ENCODE results near the gene GCN1.

GCN1 gene

DNA sequence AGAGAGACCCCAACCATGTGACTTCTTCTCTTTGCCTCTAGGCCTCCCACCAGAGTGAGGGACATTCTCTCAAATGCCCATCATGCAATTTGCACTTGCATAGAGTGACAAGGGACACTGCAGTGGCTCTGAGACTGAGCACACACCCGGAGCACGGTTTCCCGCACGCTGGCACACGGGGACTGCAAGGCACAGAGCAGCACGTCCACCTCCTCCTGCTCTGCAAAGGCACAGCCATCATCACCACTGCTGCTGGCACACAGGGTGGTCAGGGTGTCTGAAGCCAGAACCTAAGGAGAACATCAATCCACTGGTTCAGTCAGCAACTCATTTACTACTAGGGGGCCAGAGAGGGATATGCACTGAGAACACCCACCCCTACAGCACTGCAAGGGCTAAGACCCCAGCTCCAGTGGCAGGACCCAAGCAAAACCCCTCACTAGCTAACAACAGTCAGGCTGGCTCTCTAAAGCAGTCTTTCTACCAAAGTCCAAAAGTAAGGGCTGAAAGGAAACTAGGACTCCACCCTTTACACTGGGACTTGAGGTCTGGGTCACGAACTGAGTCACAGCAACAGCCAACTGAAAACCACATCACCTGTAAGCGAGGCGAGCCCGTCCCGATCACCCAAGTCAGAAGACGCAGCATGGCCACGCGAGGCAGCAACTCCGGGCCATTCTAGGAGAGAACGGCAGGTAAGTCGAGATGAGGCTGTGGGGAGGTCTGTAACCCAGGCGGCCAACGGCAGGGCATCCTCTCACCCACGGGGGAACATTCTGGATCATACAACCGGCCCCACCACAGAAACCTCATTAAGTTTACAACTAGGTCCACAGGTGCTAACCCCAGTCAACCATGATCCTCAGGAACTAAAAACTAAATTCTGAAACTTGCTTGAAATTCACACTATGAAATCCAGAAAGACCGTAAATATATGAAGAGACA is 37.9 kb downstream of the GCN1 start:
- TF ChIP-seq, protein P1, sequence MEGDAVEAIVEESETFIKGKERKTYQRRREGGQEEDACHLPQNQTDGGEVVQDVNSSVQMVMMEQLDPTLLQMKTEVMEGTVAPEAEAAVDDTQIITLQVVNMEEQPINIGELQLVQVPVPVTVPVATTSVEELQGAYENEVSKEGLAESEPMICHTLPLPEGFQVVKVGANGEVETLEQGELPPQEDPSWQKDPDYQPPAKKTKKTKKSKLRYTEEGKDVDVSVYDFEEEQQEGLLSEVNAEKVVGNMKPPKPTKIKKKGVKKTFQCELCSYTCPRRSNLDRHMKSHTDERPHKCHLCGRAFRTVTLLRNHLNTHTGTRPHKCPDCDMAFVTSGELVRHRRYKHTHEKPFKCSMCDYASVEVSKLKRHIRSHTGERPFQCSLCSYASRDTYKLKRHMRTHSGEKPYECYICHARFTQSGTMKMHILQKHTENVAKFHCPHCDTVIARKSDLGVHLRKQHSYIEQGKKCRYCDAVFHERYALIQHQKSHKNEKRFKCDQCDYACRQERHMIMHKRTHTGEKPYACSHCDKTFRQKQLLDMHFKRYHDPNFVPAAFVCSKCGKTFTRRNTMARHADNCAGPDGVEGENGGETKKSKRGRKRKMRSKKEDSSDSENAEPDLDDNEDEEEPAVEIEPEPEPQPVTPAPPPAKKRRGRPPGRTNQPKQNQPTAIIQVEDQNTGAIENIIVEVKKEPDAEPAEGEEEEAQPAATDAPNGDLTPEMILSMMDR (conservative IDR thresholded peaks at IDR 0.05): no peak
- TF ChIP-seq ZFX (IDR thresholded peaks at IDR 0.05): no peak
- H3K27ac ChIP-seq: no peak overlapping the region

DNA sequence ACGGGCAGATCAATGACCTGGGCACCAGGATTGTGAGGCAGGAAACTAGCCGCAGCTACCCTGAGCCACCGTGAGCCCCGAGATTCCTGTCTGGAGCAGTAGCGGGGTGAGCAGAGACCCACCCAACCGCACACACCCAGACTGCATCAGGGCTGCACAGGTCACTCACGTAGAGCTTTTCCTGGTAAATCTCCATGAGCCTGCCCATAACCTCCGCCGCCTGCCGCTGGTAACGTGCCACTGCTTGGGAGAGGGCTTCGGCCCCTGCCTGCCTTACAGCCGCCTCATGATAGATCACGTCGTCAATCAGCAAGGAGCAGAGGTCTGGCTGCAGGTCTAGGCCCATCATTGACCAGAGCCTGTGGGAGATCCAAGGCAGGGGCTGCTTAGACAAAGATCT is 39.4 kb downstream of the GCN1 start:
- no peak overlapping the region for H3K27ac ChIP-seq
- TF ChIP-seq ZFX (IDR thresholded peaks at IDR 0.05): no peak
- TF ChIP-seq, protein P1 (conservative IDR thresholded peaks at IDR 0.05): no peak

DNA sequence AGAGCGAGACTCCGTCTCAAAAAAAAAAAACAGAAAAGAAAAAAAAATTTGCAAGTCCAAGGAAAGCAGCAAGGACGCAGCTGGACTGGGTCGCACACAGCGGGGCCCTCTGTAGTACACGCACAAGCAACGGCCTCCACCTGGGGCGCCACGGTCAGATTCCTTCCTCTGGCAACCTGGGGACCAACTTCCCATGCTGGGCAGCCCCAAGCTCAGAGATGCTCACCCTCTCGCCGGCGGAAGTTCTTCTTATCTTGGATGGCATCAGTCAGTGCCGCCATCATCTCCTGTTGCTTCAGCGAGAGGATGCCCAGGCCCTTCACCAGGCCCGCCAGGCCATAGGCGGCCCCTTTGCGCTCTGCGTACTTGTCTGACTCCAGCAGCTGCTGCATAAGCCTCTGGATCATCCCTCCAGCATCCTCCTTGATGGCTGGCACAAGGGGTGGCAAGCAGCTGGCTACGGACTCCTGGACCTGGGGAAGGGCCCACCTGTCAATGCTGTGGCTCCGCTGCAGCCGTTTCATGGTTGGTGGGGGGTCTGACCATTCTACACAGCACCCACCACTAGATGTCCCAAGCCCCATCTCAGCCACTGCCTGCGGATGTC is 43.5 kb downstream of the GCN1 start:
- H3K27ac ChIP-seq: no peak overlapping the region
- TF ChIP-seq, protein P1 (conservative IDR thresholded peaks at IDR 0.05): no peak
- no peak for TF ChIP-seq ZFX (IDR thresholded peaks at IDR 0.05)

DNA sequence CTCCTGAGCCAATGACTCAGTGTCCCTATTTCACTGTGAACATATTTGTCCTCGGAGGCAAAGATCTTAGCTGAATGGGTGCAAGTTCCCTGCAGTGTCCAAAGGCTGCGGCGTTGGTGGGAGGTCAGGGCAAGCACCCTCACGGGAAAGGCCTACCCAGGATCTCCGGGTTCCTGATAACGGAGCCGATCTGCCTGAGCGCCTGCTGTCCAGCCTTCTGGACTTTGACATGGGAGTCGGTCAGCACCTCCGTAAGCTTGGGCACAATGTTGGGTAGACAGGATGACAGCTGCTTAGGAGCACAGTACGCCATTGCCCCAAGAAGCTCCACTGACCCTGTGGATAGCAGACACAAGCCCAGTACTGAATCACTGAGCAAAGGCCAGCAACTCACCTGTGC is 46.5 kb downstream of the GCN1 start:
- H3K27ac ChIP-seq: no peak overlapping the region
- no peak for TF ChIP-seq ZFX (IDR thresholded peaks at IDR 0.05)
- TF ChIP-seq, protein P1 (conservative IDR thresholded peaks at IDR 0.05): no peak

DNA sequence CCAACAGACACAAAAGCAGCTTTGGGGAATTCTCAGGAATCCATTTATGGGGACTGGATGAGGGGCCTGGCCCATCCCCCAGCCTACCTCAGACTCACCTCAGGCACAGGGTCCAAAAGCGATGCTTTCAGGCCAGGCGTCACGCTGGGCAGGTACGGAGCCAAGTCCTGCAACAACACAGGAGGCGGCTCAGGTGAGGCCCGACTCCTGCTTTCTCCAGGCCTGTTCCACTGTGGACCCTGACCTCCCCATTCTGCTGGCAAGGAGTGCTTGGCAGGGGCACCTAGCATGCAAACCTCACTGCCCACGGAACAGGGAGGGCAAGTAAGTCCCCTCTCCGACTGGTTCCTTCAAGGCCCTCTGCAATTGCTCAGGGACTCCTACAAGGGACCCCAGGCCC is 49.4 kb downstream of the GCN1 start:
- TF ChIP-seq, protein P1 (conservative IDR thresholded peaks at IDR 0.05): no peak
- TF ChIP-seq ZFX (IDR thresholded peaks at IDR 0.05): no peak
- no peak overlapping the region for H3K27ac ChIP-seq

DNA sequence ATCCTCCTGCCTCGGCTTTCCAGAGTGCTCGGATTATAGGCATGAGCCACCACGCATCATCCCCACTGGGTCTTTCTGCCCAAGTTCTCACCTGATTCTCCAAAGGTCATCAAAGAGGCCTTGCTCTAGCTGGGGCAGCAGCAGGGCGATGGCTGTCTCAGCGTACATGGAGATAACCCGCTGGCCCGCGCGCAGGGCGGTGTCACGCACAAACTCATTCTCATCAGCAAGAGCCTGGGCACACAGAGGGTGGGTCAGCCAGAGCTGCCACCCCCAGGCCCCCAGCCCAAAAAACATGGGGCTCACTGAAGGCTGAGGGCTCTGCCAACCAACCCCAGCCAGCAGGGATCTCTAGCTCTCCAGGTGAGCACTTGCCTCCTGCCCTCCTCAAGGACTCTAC is 50.3 kb downstream of the GCN1 start:
- no peak overlapping the region for H3K27ac ChIP-seq
- TF ChIP-seq ZFX (IDR thresholded peaks at IDR 0.05): no peak
- TF ChIP-seq, protein P1 (conservative IDR thresholded peaks at IDR 0.05): no peak

DNA sequence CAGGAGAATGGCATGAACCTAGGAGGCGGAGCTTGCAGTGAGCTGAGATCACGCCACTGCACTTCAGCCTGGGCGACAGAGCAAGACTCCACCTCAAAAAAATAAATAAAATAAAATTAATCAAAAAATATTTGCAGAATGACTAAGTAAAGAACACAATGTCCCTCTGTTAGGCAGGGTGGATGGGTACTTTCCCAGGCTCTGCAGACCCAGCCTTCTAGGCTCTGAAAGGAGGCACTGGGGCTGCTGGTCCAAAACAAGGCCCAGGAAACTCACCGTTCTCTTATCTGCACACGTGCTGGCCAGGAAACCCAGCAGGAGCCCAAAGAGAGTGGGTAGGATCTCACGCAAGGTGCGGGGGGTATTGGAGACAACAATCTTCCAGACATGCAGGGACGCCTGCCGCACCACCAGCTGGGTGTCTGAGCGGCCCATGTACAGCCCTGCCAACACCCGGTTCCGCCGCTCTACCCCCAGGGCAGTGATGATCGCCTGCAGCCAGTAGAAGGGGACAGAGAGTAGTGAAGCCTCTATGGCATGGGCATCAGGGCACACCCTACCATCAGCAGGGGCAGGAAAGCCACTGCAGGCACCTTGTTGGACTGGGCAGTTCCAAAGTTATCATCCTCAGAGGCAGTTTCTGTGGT is 52.2 kb downstream of the GCN1 start:
- no peak for TF ChIP-seq ZFX (IDR thresholded peaks at IDR 0.05)
- TF ChIP-seq, protein P1 (conservative IDR thresholded peaks at IDR 0.05): no peak
- peak overlapping the region; percentile 14; the same call in 1 of the 2 replicates for H3K27ac ChIP-seq

Data from C4-2B (cell line).